KOPT-K1 (cell line): ENCODE results near the gene GIMAP6.

Experiments used
- H3K27ac ChIP-seq: fragments of 200-600 bp; sonication (generic); 2 replicates; pipeline ENCODE4 v1.5.1; 2016; ENCODE audit warnings: antibody characterized with exemption, mild to moderate bottlenecking, low read depth, low read length; ENCODE audit not compliant: poor library complexity, severe bottlenecking
- H3K36me3 ChIP-seq: fragments of 200-600 bp; sonication (generic); 2 replicates; pipeline ENCODE4 v1.5.1; 2017; ENCODE audit warnings: antibody characterized with exemption, mild to moderate bottlenecking, low read length, moderate library complexity; ENCODE audit not compliant: insufficient read depth
- H3K9me3 ChIP-seq: fragments of 200-600 bp; sonication (generic); 2 replicates; pipeline ENCODE4 v1.5.1; 2017; ENCODE audit warnings: antibody characterized with exemption, low read length, mild to moderate bottlenecking; ENCODE audit not compliant: insufficient read depth, poor library complexity, severe bottlenecking

GIMAP6 gene

DNA sequence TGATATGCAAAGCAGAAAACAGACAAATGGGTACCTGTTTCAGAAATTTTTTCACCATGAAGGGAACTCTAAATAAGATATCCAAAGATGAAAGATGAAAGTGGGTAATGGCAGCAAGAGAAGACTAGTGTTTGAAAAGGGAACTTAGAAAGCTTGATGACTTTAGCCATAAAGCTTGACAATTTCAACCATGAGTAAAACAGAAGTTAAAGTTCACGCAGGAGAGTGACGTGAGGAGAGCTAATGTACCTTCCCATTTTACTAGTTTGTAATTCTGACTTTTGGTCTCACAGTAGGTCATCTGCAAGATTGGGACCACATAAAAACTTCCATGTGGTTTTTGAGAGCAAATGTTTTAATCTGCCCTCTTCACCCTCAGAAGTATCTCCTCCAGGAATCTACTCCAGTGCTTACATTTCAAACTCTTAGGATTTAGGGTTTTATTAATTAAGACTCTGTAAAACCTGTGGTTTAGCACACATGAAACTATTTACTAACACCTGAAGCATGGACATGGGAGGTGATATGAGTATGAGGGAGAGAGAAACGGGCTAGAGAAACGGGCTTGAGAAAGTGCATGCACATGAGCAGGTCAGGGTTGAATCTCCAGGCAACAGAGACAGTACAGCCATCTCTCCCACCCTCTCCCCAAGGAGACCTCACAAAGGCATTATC lies 28.9 kb upstream of the GIMAP6 start:
- H3K9me3 ChIP-seq: peaks cover 35% of the 10 kb centered on the region

DNA sequence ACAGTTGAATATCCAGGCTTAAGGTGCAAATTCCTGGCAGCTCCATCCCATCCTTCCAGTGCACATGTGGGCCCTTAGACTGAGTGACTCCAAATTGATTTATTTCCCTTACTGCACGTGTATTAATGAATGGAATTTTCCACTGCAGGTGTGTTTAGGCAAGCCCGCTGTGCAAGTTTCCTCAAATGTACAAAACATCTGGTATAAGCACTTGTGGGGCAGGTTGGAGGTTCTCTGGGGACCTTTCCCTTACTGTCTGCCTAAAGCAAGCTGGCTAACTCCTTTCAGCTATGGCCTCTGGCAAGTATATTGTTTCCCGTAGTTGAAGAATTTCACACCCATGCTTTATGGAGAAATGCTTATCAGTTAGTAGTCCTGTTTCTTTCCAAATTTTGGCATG lies 25.3 kb upstream of the GIMAP6 start:
- Histone ChIP-seq H3K9me3 (peaks cover 66% of the 10 kb centered on the region), H3K36me3 (peaks cover 32% of the 10 kb centered on the region), H3K27ac (no peak overlapping the region)

More for the DNA sequence above, 28.9 kb upstream of the GIMAP6 start:
- Histone ChIP-seq H3K36me3 (peaks cover 22% of the 10 kb centered on the region), H3K27ac (peak overlapping the region; percentile 99)

GRCh38 chr7:150656047-150656446 lies 23.9 kb upstream of the GIMAP6 start:
- Histone ChIP-seq H3K27ac (no peak overlapping the region), H3K9me3 (peaks cover 81% of the 10 kb centered on the region), H3K36me3 (peaks cover 32% of the 10 kb centered on the region)

GRCh38 chr7:150654692-150655091 lies 22.5 kb upstream of the GIMAP6 start:
- peaks cover 32% of the 10 kb centered on the region for H3K36me3 ChIP-seq

GRCh38 chr7:150649080-150649385 lies 16.8 kb upstream of the GIMAP6 start:
- Histone ChIP-seq H3K27ac (peak overlapping the region; percentile 37), H3K36me3 (peaks cover 9% of the 10 kb centered on the region; the same call in 1 of the 2 replicates), H3K9me3 (peaks cover 73% of the 10 kb centered on the region)

More at GRCh38 chr7:150654692-150655091, 22.5 kb upstream of the GIMAP6 start:
- Histone ChIP-seq H3K9me3 (peaks cover 94% of the 10 kb centered on the region), H3K27ac (no peak overlapping the region)

GRCh38 chr7:150648353-150649079 lies 16.3 kb upstream of the GIMAP6 start:
- Histone ChIP-seq H3K36me3 (peaks cover 9% of the 10 kb centered on the region; the same call in 1 of the 2 replicates), H3K9me3 (peaks cover 74% of the 10 kb centered on the region)

GRCh38 chr7:150645259-150646020 lies 13.3 kb upstream of the GIMAP6 start:
- Histone ChIP-seq H3K27ac (peak overlapping the region; percentile 37), H3K36me3 (peaks cover 9% of the 10 kb centered on the region; the same call in 1 of the 2 replicates), H3K9me3 (peaks cover 62% of the 10 kb centered on the region)

More at GRCh38 chr7:150648353-150649079, 16.3 kb upstream of the GIMAP6 start:
- peak overlapping the region; percentile 37 for H3K27ac ChIP-seq

DNA sequence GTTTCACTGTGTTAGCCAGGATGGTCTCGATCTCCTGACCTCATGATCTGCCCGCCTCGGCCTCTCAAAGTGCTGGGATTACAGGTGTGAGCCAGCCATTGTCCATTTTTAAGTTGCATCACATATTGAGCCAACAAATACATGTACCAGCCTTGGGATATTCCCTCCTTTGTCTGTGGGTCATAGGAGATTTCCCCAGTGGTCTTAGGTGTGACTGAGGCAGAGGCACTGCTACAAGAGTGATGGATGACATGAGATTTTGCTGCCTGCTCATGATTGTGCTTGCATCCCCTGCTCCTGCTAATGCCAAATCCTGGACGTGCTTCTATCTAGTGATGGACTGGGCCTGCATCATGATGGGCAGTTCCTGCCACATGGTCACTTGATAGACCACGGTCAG lies 10.7 kb upstream of the GIMAP6 start:
- H3K9me3 ChIP-seq: peaks cover 79% of the 10 kb centered on the region

DNA sequence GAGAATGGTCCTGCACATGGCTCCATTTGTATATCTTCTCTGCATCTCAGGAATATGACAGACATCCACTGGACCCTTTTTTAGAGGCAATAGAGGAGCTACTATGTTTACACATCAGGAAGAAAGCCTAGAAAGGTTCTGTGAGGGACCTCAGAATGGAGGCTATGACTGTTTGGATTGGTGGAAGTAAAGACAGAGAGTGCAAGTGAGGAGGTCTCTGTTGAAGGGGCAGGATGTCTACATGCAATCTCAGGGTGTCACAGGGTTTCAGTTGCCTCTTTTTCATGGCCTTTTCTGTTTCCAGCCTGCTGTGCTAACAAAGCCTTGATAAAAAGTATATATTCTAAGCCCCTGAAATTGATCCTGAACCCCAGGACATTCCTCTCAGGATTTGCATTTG lies 9.7 kb upstream of the GIMAP6 start:
- Histone ChIP-seq H3K27ac (no peak overlapping the region), H3K36me3 (peaks cover 9% of the 10 kb centered on the region; the same call in 1 of the 2 replicates)

More for the DNA sequence above, 10.7 kb upstream of the GIMAP6 start:
- peaks cover 9% of the 10 kb centered on the region; the same call in 1 of the 2 replicates for H3K36me3 ChIP-seq
- no peak overlapping the region for H3K27ac ChIP-seq

GRCh38 chr7:150633926-150634325 lies 1.7 kb upstream of the GIMAP6 start:
- Histone ChIP-seq H3K9me3 (peaks cover 38% of the 10 kb centered on the region), H3K36me3 (peaks cover 17% of the 10 kb centered on the region), H3K27ac (peak overlapping the region; percentile 97)

More for the DNA sequence above, 9.7 kb upstream of the GIMAP6 start:
- peaks cover 79% of the 10 kb centered on the region for H3K9me3 ChIP-seq

DNA sequence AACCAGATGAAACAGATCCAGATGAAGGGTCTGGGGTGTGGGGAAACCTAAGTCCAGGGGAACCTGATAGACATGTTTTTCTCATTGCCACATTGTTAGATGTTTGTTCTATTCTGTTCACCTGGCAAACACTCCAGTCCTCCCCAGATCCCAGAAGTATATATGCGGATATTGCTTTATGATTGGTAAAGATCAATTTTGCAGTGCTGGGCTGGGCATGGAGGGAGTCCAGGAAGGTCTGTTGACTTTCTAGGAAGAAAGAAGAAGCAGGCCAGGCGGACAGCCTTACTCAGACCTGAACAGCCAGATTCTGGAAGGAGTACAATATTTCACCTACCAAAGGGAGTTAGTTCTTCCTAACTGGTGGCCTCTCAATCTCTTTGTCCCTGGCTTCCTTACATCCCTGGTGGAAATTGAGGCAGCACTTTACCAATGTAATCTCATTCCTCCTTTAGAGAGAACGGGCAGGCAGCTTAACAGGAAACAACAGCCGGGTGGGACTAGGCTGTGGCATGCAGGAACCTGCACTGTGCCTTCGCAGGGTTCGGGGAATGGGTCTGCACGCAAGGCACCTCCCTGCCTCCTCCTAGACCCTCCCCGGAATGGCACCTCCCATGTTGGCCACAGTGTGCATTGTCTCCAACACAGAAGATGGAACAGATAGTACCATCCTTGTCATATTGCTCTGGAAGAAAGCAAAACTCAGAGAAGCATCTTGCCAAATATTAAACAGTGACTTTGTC lies 930 bp downstream of the GIMAP6 start:
- Histone ChIP-seq H3K27ac (peak overlapping the region; percentile 97), H3K9me3 (peaks cover 12% of the 10 kb centered on the region), H3K36me3 (peaks cover 43% of the 10 kb centered on the region)

DNA sequence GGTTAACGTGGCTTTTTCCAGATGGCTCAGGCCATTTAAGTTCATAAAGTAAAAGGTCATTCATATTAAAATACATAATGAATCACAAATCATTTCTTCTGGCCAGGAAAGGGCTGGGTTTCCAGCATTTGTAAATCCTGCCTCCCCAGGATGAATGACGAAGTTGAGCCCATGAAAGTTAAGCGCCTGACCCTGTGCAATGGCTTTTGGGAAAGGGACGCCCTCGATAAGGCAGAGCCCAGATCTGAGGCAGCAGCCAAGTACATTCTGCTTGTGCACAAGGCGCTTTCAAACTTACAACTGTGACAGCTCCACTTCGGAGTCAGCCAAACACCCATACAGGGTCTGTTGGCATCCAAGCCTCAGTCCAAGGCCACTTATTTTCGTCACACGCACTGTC lies 2.8 kb downstream of the GIMAP6 start:
- Histone ChIP-seq H3K27ac (peak overlapping the region; percentile 97), H3K36me3 (peaks cover 62% of the 10 kb centered on the region), H3K9me3 (no peaks in the 10 kb centered on the region)

GRCh38 chr7:150627959-150628358 lies 4.2 kb downstream of the GIMAP6 start:
- Histone ChIP-seq H3K36me3 (peaks cover 70% of the 10 kb centered on the region), H3K27ac (no peak overlapping the region), H3K9me3 (no peaks in the 10 kb centered on the region)

- Histone ChIP-seq H3K27ac (peak overlapping the region; percentile 2), H3K9me3 (no peaks in the 10 kb centered on the region), H3K36me3 (peaks cover 71% of the 10 kb centered on the region)
These were observed 5.5 kb downstream of the GIMAP6 start for GRCh38 chr7:150626696-150627095.
